ENCODE results near the gene HCN2.
"Not testable (repeated sequence)": the region's sequence is repeated elsewhere in the genome, so short reads cannot be mapped to it uniquely, and the experiment has no call there.

HCN2 gene

DNA sequence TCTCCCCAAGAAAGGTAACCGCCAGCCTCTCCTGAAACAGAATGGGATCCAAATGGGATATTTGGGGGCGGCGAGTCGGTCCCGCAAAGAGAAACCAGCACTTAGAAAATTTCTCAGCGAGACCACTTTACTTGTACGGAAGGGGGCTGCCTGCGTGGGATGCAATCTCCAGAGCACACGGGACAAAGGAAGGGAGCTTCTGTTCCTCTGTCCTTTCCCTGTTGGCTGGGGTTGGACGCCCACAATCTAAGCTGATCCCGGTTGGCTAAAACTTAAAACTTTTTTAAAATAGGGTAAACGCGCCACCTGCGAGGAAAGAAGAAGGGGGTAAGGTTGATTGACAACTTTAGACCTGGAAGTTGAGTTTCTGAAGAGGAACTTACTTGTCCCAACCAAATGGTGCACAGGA lies 18.1 kb upstream of the HCN2 start:
- DNase-seq (ENCODE audit: low read depth) = no peak

DNA sequence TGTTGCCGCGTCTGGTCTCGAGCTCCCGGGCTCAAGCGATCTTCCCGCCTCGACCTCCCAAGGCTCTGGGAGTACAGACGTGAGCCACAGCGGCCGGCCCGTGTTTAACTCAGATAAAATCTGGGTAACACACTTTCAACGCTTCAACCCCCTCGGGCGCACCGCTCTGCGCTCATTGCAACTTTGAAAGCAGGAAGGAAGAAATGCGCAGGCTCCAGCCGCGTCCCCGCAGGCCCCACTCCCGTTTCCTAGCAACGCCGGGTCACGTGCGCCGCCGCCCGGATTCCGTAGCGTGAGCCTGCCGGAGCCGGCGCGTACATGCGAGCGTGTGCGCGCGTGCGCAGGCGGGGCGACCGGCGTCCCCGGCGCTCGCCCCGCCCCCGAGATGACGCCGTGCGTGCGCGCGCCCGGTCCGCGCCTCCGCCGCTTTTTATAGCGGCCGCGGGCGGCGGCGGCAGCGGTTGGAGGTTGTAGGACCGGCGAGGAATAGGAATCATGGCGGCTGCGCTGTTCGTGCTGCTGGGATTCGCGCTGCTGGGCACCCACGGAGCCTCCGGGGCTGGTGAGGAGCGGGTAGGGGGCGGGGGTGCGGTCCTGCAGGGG lies 17.4 kb upstream of the HCN2 start, which contains the start of gene BSG:
BSG (plus strand) TSS at position 457 of the 603 bp plus-strand sequence; CDS start at position 496, 39 bp downstream.
- peak; percentile 66 for DNase-seq (ENCODE audit: low read depth)

DNA sequence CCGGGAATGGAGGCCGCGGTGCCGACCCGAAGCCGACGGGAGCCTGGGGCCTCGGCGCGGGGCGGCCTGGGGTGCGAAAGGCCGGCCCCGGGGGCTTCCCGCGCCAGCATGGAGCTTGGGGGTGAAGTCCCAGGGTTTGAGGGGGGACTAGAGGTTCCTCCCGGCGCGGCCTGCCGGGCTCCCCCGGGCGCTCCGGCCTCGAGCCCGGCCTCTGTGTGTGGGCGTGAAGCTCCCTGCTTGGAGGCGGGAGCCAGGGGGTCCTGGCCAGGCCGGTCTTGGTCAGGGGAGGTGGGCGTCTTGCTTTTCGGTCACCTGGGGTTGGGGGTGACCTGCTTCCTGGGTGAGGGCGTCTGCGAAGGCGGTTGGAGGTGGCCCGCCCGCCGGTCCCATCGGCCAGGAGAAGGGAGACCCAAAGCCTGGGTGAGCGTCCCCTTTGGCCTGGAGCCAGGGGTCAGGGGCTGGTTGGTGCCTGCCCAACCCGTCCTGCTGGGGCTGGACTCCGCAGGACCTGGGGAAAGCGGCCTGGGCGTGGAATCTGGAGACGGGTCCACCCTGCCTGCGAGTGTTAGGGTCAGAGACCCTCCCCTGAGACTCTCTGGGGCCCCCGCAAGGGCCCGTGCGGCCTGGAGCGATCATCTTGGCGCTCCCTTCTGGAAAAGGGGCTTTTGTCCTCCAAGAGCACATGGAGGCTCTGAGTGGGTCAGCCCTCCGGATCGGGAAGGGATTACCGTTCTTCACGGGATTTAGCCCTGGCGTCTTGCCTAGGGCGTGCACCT lies 16.8 kb upstream of the HCN2 start:
- DNase-seq (ENCODE audit: low read depth) = no peak

DNA sequence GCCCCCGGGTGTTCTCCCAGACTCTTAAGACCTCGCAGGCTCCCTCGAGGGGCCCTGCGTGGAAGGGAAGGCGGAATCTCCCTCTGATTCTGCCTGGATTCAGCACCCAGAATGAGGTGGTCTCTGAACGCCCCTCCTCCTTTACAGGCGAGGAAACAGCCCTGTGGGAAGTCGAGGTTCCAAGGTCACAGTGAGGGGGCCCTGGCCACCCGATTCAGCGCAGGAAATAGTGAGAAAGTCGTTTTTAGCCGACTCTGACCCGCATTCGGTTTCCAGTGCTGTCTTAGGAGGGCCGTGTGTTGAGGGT lies 16.2 kb upstream of the HCN2 start:
- DNase-seq (ENCODE audit: low read depth) = no peak

DNA sequence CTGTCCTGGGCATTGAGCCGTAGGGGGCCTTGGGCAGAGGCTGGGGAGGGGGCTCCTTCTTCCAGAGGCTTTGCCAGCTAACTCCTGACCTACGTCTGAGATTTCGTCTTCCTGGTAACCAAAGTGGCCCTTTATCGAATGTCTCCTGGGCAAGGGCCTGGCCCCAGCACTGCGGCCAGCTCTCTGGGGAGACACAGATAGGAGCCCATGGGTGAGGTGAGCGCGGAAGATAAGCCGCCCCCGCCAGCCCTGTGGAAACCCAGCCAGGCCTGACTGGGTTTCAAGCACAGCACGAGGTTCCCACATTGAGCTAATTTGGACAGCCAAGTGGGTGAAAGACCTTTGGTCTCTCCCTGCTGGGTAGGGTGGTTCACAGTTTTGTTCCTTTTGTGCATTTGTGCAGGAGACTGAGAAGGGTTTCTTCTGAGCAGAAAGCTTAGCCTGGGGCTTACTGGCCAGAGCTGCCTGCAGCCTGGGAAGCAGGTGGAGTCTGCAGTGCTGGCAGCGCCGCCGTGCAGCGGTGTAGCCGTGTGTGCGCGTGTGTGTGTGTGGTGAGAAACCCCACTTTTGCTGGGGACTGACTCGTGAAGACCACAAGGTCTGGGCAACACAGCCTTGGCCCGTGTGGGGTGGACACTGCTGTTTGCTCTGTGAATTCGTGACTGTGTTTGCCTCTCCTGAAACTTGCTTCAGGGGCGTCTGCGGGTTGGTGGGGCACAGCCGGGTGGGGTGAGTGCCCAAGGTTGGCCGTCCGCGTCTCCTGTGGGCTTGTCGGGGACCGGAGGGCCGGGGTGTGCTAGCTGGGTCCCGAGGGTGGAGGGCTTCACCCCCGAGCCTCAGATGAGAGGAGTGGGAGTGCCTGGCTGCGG lies 14.8 kb upstream of the HCN2 start:
- DNase-seq (ENCODE audit: low read depth) = no peak

DNA sequence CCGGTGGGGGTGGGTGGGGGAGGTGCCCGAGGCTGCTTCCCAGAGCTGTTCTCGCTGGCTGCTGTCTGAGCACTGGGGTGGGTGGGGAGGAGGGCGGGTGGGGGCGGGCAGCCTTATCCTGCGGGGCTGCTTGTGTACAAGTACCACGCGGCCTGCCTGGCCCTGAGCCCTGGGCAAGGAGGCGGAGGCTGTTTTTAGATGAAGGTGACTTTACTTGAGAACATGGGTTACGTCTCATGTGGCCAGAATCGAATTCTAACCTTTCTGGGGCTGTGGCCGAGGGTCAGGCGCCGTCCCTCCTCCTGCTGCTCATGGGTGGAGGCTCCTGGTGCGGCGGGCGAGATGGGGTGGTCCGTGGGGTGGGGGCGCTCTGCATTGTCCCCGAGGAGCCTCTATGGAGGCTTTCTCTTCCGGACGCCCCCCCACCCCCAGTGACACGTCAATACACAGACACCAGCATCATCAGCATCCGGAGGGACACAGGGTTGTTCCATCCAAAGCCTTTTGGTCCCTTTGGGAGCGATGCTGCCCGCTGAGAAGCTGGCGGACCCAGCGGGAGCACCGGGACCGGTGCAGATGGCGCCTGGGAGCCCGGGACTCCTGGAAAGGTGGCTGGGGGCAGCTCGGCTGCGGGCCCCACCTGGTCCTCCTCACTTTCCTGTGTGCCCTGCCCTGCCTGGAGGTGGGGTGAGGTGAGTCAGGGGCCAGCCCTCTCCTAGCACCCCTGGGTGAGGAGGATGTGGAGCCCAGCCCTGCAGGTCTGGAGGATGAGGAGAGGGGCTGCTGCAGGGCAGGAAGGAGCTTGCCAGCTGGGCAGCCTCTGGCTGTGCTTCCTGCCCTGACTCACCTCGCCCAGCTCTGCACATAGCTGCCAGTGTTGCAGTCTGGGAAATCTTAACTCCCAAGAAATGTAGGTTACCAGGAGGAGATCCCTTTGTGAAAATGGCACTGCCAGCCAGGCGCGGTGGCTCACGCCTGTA lies 13.9 kb upstream of the HCN2 start:
- DNase-seq (ENCODE audit: low read depth) = no peak

DNA sequence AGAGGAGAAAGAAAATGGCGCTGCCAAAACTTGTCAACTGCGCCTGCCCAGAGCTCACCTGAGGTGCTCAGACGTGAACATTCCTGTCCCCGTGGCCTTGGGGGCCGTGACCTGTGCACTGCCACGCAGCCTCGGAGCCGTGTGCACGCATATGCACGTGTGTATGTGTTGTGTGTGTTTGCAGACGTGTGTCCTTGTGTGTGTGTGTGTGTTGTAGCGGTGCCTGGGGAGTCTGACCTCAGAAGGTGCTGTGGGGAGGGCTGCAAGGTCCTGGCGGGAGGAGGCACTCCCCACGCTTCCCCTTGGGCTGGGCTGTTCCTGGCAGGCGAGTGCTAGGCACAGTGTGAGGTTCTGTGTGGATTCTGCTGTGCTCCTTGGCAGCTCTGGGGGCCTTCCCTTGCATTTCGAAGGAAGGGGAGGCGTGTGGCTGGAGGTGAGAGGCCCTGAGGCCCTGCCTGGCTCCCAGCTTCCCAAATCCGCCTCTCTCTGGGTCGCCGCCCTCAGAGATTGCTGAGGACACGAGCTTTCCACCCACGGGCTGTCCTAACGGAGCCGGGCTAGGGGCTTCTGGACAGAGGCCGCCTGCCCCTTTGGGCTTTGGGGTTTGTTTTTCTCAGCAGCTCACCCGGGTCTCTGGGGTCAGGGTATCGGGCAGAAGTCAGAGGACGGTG lies 12.8 kb upstream of the HCN2 start:
- no peak for DNase-seq (ENCODE audit: low read depth)

DNA sequence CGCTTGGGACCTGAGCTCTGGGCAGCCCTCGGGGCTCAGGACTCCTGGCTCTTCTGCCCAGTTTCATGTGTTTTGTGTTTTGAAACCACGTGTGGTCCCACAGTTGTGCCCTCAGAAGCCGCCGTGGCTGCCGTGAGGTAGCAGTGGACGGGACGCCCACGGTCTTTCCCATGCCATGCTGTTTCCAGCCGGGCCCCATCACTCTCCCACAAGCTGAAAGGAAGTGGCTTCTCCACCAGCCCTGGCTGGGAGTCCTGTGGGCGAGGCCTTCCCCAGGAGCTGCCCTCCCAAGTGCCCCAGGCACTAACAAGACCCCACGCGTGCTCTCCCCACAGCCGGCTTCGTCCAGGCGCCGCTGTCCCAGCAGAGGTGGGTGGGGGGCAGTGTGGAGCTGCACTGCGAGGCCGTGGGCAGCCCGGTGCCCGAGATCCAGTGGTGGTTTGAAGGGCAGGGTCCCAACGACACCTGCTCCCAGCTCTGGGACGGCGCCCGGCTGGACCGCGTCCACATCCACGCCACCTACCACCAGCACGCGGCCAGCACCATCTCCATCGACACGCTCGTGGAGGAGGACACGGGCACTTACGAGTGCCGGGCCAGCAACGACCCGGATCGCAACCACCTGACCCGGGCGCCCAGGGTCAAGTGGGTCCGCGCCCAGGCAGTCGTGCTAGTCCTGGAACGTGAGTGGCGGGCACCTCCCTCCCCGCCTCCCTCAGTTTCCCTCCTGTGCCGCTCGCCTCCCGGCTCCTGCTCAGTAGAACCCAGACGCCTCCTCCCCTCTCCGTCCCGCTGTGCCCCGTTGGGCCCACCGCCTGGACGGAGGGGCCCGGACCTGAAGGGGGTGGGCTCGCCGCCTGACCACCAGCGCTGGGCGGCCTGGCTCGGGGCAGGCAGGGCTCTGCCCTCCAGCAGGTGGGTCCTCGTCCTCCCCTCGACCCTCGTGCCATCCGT lies 12.0 kb upstream of the HCN2 start:
- no peak for DNase-seq (ENCODE audit: low read depth)

DNA sequence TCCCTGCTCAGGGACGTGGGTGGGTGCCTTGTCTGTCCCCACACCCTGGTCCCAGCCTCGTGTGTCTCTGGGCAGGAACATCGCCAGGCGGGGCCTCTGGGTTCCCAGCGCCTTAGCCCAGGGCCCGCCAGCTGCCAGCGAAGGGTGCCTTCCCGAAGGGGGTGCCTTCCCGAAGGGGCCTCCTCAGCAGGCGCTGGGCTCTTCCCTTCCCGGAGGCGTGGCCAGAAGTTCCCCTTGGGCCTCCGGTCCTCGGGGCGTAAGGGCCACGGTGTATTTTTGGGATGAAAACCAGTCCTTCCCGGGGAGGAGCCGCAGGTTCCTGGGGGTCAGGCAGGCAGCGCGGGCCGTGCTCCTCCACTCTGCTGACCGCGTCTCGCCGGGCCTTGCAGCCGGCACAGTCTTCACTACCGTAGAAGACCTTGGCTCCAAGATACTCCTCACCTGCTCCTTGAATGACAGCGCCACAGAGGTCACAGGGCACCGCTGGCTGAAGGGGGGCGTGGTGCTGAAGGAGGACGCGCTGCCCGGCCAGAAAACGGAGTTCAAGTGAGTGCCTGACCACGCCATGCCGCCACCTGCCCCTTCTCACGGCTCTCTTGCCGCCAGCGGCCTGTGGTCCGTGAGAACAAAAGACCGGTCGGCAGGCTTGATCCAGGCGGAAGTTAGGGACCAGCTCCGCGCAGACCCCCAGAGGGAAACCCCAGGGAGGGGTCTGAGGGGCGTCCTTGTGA lies 10.4 kb upstream of the HCN2 start:
- DNase-seq (ENCODE audit: low read depth) = no peak

DNA sequence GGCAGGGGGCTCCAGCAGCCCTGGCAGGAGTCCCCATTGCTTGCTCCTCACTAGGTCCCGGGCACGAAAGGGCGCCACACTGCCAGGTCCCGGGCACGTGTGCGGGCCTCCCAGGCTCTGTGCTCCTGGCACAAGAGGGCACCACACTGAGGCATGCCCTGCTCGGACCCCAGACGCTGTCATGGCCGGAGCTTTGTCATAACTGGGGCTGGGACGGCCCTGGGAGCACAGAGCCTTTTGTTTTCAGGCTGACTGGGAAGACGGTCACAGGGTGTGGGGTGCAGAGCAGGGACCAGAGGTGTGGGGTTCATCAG lies 9.9 kb upstream of the HCN2 start:
- no peak for DNase-seq (ENCODE audit: low read depth)

DNA sequence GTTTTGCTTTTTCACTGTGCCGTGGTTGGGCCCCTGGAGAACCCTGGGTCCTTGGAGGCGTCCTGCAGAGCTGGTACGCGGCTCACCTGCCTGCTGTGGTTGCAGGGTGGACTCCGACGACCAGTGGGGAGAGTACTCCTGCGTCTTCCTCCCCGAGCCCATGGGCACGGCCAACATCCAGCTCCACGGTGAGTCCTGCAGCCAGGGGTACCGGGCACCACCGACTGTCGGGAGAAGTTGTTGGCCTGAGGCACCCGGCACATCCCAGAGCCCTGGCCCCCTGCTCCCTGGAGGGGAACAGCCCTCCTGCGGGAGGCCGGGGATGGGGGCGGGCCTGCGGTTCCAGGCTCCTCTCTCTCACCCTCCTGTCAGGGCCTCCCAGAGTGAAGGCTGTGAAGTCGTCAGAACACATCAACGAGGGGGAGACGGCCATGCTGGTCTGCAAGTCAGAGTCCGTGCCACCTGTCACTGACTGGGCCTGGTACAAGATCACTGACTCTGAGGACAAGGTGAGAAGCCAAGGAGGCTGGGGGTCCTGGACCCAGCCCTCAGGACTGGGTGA lies 9.3 kb upstream of the HCN2 start:
- no peak for DNase-seq (ENCODE audit: low read depth)

DNA sequence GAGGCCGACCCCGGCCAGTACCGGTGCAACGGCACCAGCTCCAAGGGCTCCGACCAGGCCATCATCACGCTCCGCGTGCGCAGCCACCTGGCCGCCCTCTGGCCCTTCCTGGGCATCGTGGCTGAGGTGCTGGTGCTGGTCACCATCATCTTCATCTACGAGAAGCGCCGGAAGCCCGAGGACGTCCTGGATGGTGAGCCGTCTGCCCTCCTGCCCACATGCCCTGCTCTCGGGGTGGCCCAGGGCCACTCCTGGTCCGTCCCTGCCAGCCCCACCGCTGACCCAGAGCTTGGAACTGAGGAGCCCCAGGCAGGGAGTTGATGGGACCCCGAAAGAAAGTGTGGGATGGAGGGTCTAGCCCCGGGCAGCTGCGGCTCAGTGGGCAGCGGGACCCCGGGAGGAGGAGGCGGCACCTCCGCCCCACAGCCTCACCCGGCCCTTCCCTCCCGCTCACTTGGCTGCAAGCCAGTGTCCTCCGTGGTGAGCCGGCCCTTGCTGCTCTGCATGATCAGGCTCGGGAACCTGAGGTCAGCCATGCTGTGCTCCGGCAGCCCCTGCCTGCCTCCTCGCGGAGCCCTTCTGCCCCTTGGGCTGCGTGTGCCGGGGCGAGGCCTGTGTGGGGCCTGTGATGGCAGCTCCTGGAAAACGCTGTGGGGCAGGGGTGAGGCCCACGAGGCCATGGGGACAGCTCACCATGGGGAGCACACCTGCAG lies 8.1 kb upstream of the HCN2 start:
- DNase-seq (ENCODE audit: low read depth) = no peak

DNA sequence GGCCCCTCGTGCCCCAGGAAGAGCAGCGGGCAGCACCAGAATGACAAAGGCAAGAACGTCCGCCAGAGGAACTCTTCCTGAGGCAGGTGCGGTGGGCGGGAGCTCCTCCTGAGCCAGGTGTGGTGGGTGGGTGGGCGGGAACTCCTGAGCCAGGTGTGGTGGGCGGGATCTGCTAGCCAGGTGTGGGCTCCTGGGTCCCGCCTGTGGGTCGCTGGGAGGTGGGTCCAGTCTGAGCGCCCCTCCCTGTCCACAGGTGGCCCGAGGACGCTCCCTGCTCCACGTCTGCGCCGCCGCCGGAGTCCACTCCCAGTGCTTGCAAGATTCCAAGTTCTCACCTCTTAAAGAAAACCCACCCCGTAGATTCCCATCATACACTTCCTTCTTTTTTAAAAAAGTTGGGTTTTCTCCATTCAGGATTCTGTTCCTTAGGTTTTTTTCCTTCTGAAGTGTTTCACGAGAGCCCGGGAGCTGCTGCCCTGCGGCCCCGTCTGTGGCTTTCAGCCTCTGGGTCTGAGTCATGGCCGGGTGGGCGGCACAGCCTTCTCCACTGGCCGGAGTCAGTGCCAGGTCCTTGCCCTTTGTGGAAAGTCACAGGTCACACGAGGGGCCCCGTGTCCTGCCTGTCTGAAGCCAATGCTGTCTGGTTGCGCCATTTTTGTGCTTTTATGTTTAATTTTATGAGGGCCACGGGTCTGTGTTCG lies 7.0 kb upstream of the HCN2 start:
- DNase-seq (ENCODE audit: low read depth) = no peak

DNA sequence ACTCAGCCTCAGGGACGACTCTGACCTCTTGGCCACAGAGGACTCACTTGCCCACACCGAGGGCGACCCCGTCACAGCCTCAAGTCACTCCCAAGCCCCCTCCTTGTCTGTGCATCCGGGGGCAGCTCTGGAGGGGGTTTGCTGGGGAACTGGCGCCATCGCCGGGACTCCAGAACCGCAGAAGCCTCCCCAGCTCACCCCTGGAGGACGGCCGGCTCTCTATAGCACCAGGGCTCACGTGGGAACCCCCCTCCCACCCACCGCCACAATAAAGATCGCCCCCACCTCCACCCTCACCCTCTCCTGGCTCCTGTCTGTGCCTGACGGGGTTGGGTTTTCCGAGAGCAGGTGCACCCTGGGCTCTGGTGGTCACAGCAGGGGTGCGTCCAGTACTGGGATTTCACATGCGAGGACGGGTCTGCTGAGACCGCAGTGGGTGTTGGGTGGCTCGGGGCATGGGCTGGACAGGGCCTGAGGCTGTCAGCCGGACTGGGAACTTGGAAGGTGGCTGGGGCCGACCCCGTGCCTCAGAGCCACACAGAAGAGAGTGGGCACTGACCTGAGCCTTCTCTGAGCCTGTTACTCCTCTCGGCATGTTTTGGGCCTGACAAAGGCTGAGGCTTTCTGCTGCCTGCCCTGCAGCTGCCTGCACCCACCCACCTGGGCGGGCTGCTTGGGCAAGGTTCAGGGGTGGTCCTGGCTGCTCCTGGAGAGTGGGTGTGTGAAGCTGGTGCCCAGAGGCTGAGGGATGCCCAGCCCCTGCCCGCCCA lies 6.3 kb upstream of the HCN2 start:
- DNase-seq (ENCODE audit: low read depth) = no peak

DNA sequence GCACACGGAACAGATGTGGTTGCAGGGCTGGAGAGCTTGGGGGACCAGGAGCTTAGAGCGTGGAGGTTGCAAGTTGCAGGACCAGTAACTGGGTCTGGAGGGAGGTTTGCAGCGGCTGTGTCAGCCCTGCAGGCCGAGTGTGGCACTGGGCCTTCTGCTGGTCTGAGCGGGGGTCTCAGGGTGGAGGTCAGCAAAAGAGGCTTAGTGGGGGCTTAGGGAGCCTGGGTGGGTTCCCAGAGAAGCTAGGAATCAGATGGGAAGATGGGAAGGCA lies 5.8 kb upstream of the HCN2 start:
- no peak for DNase-seq (ENCODE audit: low read depth)

DNA sequence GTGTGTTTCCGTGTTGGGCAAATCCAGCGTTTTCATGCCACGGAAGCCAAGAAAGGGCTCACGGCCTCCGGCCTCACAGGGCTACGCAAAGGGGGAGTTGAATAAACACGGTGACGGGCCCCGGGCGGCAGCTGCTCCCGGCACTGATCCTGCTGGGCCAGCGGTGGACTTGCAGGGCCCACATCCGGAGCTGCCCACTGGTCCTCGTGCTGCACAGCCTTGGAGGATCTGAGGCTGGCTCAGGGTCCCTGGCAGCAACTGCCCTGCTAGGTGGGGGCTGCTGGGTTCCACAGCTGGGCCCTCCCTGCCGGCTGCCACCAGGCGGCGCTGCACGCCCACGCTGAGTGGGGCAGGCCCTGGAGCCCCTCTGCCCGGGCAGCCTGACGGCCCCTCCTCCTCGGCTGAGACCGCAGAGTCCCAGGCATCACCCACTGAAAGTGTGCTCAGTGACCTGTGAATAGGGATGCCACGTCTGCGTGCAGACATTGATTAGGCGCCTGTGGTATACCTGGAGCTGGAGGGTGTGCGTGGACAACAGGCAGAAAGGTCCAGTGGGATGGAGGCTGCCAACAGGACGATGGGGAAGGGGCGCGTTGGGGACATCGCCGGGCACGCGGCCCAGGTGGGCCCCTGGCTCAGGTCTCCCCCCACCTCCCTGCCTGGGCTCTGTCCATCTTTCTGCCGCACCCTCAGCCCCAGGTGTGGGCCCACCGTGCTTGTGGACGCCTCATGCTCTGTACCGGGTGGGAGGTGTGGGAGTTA lies 5.3 kb upstream of the HCN2 start:
- DNase-seq (ENCODE audit: low read depth) = no peak

DNA sequence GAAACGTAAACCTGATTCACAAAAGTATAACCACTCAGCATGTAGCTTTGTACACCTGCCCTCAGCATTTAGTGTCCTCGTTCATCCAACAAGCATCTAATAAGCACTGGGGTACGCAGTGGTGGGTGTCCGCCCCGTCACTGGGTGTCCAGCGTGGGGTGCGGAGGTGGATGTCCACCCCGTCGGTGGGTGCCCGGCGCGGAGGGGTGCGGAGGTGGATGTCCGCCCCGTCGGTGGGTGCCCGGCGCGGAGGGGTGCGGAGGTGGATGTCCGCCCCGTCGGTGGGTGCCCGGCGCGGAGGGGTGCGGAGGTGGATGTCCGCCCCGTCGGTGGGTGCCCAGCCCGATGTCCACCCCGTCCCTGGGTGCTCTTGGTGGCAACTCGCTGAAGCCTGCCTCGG lies 4.5 kb upstream of the HCN2 start:
- not testable (repeated sequence) for DNase-seq (ENCODE audit: low read depth)

Data from HS-5 (cell line).